Fibroblast of skin of scalp (primary cell): ENCODE results near the gene ARPC1B. TPM values are rescaled to one million over a fixed set of nuclear protein-coding genes. Genes with fewer than 3 reads are reported as not detected.
"Not testable (repeated sequence)": the region's sequence is repeated elsewhere in the genome, so short reads cannot be mapped to it uniquely, and the experiment has no call there.

Experiments used
- DNase-seq: peaks from one replicate; pipeline ENCODE4 v3.0.0-alpha.2; 2013
- polyA plus RNA-seq, 2 experiments: library from polyadenylated mRNA; unstranded; fragments of 120-200 nt; gene quantifications; one replicate each; pipeline ENCODE4 v1.2.1, GENCODE V29; 2013; ENCODE audit not compliant: insufficient read length in 2 of 2

ARPC1B gene
- 160 TPM for polyA plus RNA-seq (2013, experiment 1 of 2; ENCODE audit: insufficient read length)
- polyA plus RNA-seq (2013, experiment 2 of 2; ENCODE audit: insufficient read length), result 139 TPM

DNA sequence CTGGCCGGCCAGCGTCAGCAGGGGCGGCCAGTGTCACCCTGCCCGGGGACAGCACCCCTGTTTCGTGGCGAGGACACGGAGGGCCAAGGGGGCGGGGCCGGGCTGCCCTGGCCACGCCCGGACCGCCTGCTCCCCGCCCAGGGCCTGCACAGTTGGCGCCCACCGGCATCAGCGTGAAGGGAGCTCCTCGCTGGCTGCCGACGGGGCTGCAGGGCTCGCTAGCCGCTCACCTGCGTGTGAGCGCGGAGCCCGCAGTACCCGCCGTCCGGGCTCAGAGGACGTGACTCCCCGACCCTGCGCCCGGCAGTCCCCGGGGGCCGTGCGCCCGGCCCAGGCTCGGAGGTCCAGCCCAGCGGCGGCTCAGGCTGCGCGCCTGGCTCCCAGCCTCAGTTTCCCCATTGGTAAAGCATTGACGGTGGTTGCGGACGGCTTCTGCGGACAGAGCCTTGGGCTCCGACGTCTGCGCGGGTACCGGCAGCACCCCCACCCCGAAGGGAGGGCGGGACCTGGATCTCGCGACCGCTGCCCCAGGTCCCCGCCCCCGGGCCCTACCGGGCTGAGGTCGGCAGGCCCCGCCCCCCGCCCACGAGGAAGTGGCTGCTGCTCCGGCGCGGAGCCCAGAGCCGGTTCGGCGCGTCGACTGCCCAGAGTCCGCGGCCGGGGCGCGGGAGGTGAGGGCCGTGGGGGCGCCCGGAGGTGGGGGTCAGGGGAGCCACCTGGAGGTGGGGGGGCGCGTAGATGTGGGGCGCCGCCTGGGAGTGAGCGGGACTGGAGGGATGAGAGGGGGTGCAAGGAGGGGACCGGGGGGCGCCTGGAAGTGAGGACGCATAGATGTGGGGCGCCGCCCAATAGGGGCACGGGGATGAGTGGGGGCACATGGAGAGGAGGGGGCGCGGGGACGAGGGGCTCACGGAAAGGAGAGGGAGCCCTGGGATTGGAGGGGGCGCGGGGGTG lies at the start of gene ARPC1B:
ARPC1B (plus strand) TSS at position 620 of the 954 bp plus-strand sequence. CDS start 10,985 bp downstream, outside the sequence.
- DNase-seq, result peak; percentile 68

DNA sequence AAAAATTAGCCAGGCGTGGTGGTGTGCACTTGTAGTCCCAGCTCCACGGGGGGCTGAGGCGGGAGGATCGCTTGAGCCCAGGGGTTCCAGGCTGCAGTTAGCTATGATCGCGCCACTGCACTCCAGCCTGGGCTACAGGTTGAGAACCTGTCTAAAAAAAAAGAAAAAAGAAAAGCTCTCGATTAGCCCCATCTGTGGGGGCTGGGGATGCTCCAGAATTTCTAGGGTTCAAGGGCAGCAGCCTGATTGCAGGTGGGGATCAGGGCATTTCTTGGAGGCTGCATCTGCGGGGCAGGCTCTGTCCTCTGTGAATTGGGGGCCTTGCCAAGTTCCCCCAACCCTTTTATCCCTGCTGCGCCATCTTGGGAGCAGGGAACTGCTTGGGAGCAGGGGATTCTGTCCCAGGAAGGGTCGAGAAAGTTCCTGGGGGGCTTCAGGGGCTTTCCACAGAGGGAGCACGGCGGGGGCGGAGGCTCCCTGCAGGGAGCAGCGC lies 49.5 kb upstream of the ARPC1B start:
- DNase-seq, result no peak

DNA sequence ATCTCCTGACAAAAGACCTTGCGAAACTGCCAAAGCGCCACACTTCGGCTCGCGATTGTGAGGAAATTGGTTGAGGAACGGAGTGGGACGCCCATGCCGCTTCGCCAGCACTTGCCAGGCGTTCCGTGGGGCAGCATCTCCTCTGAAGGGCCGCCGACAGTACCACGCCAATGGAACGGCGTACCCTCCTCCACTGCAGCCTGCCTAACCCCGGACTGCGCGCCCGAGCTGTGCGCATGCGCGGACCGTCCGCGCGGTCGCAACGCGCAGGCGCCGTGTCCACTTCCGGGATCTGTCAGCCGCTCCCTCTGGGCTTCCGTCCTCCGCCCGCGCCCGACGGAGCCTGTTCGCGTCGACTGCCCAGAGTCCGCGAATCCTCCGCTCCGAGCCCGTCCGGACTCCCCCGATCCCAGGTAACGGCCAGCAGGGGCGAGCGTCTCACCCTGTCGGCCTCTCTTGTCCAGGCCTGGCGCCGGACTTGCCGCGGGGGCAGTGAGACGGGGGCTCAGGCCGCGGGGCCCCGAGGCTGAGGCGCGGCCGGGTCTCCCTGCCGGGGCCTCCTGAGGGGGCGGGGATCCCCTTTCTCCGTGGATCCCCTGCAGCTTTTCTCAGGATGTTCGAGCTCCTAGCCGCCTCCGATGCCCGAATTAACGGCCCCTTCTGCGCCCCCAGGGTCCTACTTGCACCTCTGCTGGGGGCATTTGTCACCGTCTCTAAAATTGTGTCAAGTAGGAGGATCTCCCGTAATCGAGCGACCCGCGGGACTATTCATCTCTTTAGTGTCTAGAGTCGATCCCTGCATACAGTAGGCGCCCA lies 48.7 kb upstream of the ARPC1B start, which contains the start of gene ARPC1A:
ARPC1A (plus strand) TSS at position 307 of the 816 bp plus-strand sequence. CDS start 7,456 bp downstream, outside the sequence.
- DNase-seq, result peak; percentile 91

DNA sequence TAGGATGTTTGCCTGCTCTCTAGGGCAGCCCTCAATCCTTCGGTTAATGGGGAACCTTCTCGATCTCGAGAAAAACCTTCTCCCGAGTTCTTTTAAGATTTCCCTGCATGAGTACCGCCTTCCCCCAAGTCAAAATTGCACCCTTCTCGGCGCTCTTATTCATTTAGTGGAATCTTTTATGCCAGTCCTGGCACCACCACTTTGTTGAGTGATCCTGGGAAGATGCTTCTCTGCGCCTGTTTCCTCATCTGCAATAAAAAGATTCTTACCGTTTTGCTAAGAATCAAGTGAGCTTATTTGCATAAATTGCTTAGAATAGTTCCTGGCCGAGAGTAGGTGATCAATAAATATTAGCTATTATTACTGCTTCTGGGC lies 48.1 kb upstream of the ARPC1B start:
- no peak for DNase-seq

DNA sequence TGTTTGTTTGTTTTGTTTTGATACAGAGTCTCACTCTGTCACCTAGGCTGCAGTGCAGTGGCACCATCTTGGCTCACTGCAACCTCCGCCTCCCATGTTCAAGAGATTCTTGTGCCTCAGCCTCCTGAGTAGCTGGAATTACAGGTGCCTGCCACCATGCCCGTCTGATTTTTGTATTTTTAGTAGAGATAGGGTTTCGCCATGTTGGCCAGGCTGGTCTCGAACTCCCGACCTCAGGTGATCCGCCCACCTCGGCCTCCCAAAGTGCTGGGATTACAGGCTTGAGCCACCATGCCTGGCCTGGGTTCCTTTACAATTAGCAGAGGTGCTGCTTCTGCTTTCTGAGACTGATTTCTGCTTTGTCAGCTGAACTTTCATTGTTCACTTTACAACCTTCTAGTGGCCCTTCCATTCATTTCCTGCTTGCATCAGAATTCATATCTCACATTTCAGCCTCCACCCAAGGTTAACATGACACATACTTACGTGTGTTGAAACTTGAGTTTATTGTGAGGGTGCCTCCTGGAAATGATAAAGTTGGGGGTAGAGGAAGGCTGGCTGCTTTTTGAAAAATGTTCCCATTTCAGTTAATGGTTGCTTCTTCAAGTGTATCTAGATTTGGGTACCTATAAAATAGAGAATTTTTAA lies 44.1 kb upstream of the ARPC1B start:
- peak; percentile 63 for DNase-seq

DNA sequence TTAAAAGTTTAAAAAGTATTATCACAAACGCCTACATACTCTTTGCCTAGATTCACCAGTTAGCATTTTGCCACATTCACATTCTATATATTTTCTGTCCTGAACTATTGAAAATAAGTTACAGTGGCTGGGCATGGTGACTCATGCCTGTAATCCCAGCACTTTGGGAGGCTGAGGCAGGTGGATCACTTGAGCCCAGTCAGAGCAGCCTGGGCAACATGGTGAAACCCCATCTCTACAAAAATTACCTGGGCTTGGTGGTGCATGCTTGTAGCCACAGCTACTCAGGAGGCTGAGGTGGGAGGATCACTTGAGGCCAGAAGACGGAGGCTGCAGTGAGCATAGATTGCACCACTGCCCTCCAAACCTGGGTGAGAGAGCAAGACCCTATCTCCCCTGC lies 43.5 kb upstream of the ARPC1B start:
- DNase-seq, result no peak

DNA sequence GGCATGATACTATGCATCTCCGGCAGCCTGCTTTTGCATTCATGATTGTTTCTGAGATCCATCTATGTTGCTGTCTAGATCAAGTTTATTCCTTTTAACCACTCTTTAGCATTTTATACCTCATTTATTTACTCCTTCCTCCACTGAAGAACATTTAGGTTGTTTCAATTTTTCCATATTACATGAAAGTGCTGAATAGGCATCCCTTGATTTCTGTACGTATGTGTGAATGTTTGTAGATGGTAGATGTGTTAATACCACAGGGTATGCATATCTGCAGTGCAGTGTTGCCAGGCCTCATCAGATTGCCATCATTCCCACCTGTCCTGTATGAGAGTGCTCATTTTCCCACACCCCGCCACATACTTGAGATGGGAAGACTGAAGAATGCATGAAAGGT lies 34.9 kb upstream of the ARPC1B start:
- no peak for DNase-seq

DNA sequence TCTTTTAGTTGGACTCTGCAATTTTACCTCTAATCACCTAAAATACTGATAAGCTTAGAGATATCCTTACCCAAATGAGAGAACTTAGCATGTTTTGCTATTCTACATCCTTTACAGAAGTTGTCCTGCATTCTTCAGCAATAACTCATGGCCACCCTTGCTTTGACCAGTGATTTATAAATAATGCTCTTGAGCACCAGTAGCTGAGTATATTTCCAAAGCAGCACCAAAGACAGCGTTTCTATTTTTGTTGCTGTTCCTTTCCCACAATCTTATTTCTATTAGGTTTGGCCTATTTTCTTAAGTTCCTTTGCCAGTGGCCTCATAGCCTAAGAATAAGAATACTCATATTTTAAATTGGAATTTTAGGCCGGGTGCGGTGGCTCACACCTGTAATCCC lies 33.9 kb upstream of the ARPC1B start:
- no peak for DNase-seq

DNA sequence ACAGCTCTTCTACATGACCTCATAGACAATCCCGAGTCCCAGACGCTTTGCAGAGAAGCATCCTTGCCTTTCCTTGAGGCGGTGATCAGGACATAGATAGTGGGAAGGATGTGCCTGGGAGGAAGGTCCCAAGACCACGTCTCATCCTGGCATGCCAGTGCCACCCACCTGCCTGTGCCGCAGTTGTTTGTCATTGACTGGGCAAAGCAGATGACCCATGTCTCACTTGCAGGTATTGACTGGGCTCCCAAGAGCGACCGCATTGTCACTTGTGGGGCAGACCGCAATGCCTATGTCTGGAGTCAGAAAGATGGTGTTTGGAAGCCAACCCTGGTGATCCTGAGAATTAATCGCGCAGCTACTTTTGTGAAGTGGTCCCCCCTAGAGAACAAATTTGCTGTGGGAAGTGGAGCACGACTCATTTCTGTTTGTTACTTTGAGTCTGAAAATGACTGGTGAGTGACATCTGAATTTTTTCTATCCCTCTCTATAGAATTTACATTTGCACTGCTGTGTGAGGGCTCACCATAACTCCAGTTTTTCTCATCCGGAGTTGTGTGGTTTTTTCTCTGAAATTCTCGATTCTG lies 30.4 kb upstream of the ARPC1B start:
- DNase-seq, result no peak

DNA sequence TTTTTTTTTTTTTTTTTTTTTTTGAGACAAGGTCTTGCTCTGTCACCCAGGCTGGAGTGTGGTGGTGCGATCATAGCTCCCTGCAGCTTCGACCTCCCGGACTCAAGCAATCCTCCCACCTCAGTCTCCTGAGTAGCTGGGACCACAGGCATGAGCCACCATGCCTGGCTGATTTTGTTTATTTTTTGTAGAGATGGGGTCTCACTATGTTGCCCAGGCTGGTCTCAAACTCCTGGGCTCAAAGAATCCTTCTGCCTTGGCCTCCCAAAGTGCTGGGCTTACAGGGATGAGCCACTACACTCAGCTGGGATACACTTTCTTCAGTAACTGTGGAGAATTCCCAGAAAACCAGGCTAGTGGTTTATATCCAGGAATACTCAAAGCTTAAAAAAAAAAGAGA lies 23.9 kb upstream of the ARPC1B start:
- DNase-seq, result not testable (repeated sequence)

DNA sequence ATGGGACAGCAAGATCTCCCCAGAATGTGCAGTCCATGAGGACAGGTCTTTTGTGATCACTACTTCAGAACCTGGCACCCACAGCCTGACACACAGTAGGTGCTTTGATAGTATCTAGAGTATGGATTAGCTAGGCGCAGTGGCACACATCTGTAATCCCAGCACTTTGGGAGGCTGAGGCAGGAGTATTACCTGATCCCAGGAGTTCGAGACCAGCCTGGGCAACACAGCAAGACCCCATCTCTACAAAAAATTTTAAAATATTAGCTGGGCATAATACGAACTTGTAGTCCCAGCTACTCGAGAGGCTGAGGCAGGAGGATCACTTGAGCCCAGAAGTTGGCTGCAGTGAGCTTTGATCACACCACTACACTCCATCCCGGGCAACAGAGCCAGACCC lies 22.3 kb upstream of the ARPC1B start:
- no peak for DNase-seq

DNA sequence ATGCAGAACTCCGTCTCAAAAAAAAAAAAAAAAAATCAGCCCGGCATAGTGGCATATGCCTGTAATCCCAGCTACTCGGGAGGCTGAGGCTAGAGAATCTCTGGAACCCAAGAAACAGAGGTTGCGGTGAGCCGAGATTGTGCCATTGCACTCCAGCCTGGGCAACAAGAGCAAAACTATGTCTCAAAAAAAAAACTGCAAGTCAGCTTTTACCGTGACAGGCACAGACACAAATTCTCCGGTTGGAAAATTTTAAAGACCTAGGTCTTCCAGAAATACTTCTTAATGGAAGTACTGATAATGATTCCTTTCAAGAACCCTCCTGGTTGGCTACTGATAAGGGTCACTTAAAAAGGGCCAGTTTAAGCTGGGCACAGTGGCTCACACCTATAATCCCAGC lies 19.4 kb upstream of the ARPC1B start:
- no peak for DNase-seq

DNA sequence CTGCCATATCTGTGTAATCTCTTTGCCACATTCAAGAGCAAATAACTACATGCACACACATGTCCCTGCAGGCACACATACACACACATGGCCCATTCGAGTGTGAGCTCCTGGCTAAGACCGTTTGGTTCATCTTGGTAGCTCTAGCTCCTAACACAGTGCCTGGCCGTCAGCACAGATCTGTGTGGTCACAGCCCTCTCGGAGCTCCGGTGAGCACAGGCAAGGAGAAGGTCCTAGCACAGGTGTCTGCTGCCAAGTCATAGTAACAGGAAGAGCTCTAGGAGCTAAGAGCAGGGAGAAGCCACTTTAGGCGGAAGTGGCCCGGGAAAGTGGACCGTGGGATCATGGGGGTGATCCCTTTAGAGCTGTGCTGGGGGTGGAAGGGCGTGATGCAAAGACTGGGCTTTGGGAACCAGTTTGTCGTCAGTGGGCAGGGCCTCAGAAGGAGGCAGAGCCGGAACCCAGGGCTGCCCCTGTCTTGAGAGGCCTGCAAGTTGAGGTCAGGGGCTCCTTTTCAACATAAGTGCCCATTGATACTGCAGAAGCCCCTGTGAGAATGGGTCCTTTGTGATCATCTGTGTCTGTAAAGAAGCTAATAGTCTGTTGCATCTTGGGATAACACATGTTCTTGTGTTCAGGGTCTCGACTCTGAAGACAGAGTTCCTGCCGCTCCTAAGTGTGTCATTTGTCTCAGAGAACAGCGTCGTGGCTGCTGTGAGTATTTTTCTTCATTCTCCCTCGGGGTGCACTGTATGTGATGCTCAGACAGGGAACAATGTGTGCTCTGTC lies 16.6 kb upstream of the ARPC1B start:
- DNase-seq, result no peak

DNA sequence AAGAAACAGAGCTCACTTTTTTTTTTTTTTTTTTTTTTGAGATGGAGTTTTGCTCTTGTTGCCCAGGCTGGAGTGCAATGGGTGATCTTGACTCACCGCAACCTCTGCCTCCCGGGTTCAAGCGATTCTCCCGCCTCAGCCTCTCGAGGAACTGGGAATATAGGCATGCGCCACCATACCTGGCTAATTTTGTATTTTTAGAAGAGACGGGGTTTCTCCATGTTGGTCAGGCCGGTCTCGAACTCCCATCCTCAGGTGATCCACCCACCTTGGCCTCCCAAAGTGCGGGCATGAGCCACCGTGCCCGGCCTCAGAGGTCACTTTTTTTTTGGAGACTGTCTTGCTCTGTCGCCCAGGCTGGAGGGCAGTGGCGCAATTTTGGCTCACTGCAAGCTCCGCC lies 16.0 kb upstream of the ARPC1B start:
- DNase-seq, result not testable (repeated sequence)

DNA sequence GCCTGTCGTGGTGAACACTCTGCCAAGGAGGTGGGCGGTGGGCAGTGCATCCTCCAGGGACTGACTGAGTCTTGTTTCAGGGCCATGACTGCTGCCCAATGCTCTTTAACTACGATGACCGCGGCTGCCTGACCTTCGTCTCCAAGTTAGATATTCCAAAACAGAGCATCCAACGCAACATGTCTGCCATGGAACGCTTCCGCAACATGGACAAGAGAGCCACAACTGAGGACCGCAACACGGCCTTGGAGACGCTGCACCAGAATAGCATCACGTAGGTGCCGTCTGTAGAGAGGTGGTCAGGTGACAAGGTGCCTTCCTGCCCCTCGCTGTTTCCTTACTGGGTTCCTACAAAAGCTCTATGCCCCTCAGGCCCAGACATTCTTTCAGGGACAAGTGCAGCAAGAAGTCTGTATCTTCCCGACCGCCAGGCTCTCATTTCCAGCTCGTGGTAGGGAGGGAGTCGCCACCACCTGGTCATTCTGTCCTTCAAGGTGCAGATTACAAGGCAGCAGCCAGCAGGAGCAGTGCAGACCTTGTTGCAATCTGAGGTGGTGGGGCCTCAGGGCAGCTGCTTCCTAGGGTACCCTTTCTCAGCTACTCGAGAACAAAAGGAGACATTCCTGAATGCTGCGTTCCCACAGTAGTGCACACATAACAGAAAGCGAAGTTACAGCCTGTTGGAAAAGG lies 14.9 kb upstream of the ARPC1B start:
- DNase-seq, result no peak

DNA sequence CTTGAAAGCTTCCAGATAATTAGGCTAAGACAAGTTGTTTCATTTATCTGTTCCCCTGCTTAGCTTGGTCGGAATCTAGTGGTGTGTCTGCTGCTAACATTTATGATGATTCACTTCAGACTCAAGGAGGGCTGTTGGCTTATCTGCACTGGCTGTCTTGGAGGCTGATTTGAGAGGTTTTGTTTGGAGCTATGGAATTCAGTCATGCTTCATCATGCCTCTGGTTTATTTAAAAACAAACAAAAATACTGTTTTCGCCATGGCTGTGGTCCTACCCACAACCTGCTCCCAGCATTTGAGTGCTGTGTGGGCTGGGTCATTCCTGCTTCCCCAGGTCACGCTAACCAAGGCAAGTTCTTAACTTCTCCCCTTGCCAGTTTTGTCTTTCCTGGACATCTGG lies 11.7 kb upstream of the ARPC1B start:
- DNase-seq, result no peak

DNA sequence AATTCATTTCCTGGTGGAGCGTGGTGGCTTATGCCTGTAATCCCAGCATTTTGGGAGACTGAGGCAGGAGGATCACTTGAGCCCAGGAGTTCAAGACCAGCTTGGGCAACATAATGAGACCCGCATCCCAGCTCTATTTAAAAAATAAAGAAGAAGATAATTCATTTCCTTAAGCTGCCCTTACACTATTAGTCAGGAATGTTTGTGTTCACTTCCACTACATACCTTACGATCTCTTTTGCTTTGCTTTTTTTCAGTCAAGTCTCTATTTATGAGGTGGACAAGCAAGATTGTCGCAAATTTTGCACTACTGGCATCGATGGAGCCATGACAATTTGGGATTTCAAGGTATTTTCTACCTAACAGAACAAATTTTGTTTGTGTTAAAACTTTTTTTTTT lies 11.2 kb upstream of the ARPC1B start:
- DNase-seq, result no peak

DNA sequence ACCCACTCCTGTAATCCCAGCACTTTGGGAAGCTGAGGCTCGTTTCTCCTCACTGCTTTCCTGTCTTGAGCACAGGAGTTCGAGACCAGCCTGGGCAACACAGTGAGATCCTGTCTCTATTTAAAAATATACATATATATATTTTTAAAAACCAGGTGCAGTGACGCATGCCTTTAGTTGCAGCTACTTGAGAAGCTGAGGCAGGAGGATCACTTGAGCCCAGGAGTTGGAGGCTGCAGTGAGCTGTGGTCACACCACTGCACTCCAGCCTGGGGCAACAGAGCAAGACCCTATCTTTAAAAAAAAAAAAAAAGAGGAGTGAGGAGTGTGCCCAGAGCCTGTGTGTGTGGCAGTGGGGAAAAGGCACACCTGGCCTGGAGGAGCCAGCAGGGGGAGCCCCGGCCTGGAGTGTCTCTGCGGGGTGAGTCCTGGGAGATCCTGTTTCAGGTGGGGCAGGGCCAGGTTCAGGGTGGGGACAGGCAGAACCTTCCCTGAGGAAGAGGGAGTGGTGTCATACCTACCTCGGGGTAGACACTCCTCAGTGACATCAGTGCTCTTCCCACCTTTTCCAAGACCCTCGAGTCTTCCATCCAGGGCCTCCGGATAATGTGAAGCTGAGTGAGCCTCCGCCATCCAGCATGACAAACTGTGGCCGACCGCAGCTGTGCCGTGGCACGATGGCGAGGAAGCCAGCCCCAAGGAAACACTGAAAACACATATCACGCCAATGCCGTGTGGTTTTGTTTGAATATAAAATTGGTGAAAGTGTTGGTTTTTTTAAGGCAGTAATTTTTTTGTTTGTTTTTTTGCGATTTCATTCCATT lies 9.0 kb upstream of the ARPC1B start:
- no peak for DNase-seq

DNA sequence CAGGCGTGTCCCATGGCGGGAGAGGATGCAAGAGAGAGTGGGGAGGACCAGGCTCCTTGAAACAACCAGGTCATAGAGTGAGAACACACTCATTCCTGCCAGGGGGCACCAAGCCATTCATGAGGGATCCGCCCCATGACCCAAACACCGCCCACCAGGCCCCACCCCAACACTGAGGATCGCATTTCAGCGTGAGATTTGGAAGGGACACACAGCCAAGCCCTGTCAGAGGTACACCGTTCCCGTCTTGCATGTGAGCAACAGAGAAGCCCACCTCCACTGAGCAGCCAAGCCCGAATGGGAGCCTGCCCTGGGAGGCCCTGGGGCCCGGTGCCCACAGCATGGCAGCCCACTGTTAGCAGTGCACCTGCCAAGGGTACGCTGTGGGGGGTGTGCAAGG lies 7.9 kb upstream of the ARPC1B start:
- DNase-seq, result no peak
